NB4 (cell line): Measurements from ENCODE around the gene RNF150.

Experiments used
- CTCF ChIP-seq: IDR thresholded peaks from one replicate; pipeline ENCODE4 v1.5.1; 2012; ENCODE audit warnings: low read depth, low read length
- MAX ChIP-seq: IDR thresholded peaks from 2 replicates; pipeline ENCODE4 v1.6.1; 2011; ENCODE audit warnings: low read depth, low read length
- MYC ChIP-seq: IDR thresholded peaks from 2 replicates; pipeline ENCODE4 v1.6.1; 2011; ENCODE audit warnings: low read depth, low read length
- POLR2A ChIP-seq: IDR thresholded peaks from 2 replicates; pipeline ENCODE4 v1.6.1; 2011; ENCODE audit warnings: mild to moderate bottlenecking; ENCODE audit not compliant: insufficient read length; ENCODE audit errors: extremely low read depth

GRCh38 chr4:141158219-141158618, 24.9 kb upstream of the RNF150 start:
- no peak for TF ChIP-seq CTCF
- no peak for TF ChIP-seq POLR2A
- no peak for TF ChIP-seq MAX
- no peak for TF ChIP-seq MYC
